Astrocyte (in vitro differentiated cells and primary cell): ENCODE data around the gene MAPKAPK2.

Experiments
- CTCF ChIP-seq: IDR thresholded peaks from 2 replicates; pipeline ENCODE4 v1.5.1; 2011; ENCODE audit warnings: low read depth, mild to moderate bottlenecking, inconsistent platforms, low read length, moderate library complexity; ENCODE audit not compliant: insufficient read depth
- EZH2 ChIP-seq: IDR thresholded peaks from 2 replicates; pipeline ENCODE4 v1.6.1; 2012; ENCODE audit warnings: mild to moderate bottlenecking, low read length, inconsistent platforms; ENCODE audit not compliant: insufficient read depth

GRCh38 chr1:206693592-206693991, 8.9 kb downstream of the MAPKAPK2 start:
- no peak for TF ChIP-seq EZH2
- TF ChIP-seq CTCF = no peak
